Measurements from ENCODE around the gene PALLD. TPM values are rescaled to one million over a fixed set of nuclear protein-coding genes. Genes with fewer than 3 reads are reported as not detected.

The PALLD gene
- total and polyA plus RNA-seq, 2 experiments from 2014 or later: 17.9 to 30.5 TPM

DNA sequence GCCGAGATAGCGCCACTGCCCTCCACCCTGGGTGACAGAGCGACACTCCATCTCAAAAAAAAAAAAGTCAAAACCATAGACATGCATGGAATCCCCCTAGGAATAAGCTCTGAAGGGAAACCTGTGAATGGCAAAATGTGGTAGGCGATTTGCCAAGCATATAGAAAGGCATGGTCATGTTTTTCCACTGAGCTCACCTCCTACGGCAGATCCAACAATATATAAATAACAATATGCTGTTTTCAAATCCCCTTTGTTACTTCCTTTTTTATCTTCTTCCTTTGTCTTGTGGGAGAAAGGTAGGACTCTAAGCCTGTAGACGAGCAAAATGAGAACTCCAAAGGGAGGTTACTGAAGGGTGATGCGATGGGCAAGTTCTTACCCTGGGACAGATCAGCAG lies 219.0 kb downstream of the PALLD start:
- Histone ChIP-seq H3K4me1 (ENCODE audit: insufficient read depth) (peaks cover 15% of the 10 kb centered on the region), H4K20me1 (ENCODE audit: insufficient read depth) (no peaks in the 10 kb centered on the region), H3K79me2 (ENCODE audit: insufficient read depth) (no peaks in the 10 kb centered on the region), H3K9me3 (ENCODE audit: low read depth) (no peaks in the 10 kb centered on the region), H3K27ac (no peak overlapping the region), H3K27me3 (replicated peaks; ENCODE audit: insufficient read depth) (no peaks in the 10 kb centered on the region), H3K4me3 (no peak overlapping the region), H2AFZ (no peak overlapping the region), H3K4me2 (ENCODE audit: unreplicated experiment) (no peak overlapping the region), H3K9ac (no peak overlapping the region), H3F3A (ENCODE audit: insufficient read depth) (peaks cover 10% of the 10 kb centered on the region), H3K9me2 (ENCODE audit: insufficient read depth) (no peaks in the 10 kb centered on the region), H3K36me3 (ENCODE audit: low read depth) (no peaks in the 10 kb centered on the region)
- no peak for DNase-seq
- in situ Hi-C loops (cut with MboI): loop anchor here (10.0 kb wide), 1 partner anchor 199 kb away; no protein-coding TSS in a partner anchor
- TF ChIP-seq EZH2 (IDR thresholded peaks at IDR 0.05; ENCODE audit: insufficient read depth, poor library complexity, severe bottlenecking): no peak
- no peak for TF ChIP-seq EZH2phosphoT487 (IDR thresholded peaks at IDR 0.05; ENCODE audit: insufficient read depth, low read depth)
- whole genome bisulfite sequencing, 2 experiments (ENCODE audit: low coverage in 1 of 2, low lambda C conversion rate in 2 of 2, missing lambda C conversion rate in 2 of 2): 95 to 97% methylated on average over 7 of the region's 7 CpGs

DNA sequence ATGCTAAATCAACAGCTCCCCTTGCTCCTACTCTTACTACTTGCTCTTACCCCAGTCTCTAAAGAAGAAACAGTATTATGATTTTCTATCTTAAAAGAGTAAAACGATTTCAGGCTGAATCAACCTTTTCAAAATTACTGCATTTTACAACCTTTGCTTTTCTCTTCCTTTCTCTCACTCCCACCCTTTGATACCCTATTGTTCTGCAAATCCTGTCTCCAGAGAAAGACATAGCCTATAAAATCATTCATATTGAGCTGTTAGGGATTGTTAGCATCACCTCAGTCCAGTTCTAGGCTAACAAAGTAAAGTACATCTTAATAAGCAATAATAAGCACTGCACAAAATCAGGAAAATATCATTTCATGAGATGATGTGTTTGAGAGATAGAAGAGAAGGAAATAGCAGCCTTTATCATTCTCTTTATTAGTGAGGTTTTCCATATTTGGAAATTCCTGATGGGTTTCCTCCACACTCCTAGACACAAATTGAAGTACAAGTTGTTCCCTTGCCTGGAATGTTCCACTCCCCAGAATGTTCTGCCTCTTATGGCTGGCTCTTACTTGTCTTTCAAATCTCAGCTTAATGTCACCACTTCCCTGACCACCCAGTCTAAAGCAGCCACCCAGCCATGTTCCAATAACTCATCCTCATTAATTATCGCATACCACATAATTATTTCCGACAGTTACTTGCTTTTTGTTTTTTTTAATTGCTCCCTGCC lies 219.7 kb downstream of the PALLD start:
- no peak for DNase-seq
- H3K9me3 ChIP-seq (ENCODE audit: low read depth): no peaks in the 10 kb centered on the region
- no peak for TF ChIP-seq EZH2 (IDR thresholded peaks at IDR 0.05; ENCODE audit: insufficient read depth, poor library complexity, severe bottlenecking)
- no peak for TF ChIP-seq EZH2phosphoT487 (IDR thresholded peaks at IDR 0.05; ENCODE audit: insufficient read depth, low read depth)
- H3K27me3 ChIP-seq (replicated peaks; ENCODE audit: insufficient read depth): no peaks in the 10 kb centered on the region
- peaks cover 9% of the 10 kb centered on the region for H3K4me1 ChIP-seq (ENCODE audit: insufficient read depth)
- no peaks in the 10 kb centered on the region for H4K20me1 ChIP-seq (ENCODE audit: insufficient read depth)
- H3K4me3 ChIP-seq: no peak overlapping the region
- H3F3A ChIP-seq (ENCODE audit: insufficient read depth): peaks cover 4% of the 10 kb centered on the region
- H3K4me2 ChIP-seq (ENCODE audit: unreplicated experiment): no peak overlapping the region
- in situ Hi-C loops (cut with MboI): loop anchor here (10.0 kb wide), 1 partner anchor 198 kb away; no protein-coding TSS in a partner anchor
- no peaks in the 10 kb centered on the region for H3K36me3 ChIP-seq (ENCODE audit: low read depth)
- H3K9me2 ChIP-seq (ENCODE audit: insufficient read depth): no peaks in the 10 kb centered on the region
- H3K79me2 ChIP-seq (ENCODE audit: insufficient read depth): no peaks in the 10 kb centered on the region
- WGBS, 2 experiments (ENCODE audit: low coverage in 1 of 2, low lambda C conversion rate in 2 of 2, missing lambda C conversion rate in 2 of 2): 39 to 54% methylated on average over 3 of the region's 3 CpGs
- no peak overlapping the region for H2AFZ ChIP-seq
- no peak overlapping the region for H3K27ac ChIP-seq
- no peak overlapping the region for H3K9ac ChIP-seq

DNA sequence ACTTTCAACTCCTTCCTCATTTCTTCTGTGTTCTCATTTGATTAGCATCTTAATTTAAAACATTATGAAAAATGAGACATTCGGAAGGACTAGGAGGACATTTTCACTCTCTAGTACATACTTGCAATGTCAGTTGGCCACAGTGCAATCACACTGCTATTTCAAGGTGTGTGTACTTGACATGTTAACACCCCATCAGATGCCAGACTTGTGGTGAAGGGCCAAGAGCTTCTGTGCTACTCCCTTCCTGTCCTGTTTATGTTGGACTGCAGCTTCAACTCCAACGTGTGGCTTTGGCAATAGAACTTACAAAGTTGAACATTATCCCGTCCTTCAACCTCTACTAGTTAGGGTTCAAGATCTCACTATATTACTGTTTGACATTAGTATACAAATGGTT lies 221.0 kb downstream of the PALLD start:
- no peak for TF ChIP-seq EZH2 (IDR thresholded peaks at IDR 0.05; ENCODE audit: insufficient read depth, poor library complexity, severe bottlenecking)
- Histone ChIP-seq H3K27me3 (replicated peaks; ENCODE audit: insufficient read depth) (no peaks in the 10 kb centered on the region), H3K4me2 (ENCODE audit: unreplicated experiment) (no peak overlapping the region), H3K9me3 (ENCODE audit: low read depth) (no peaks in the 10 kb centered on the region), H3K4me1 (ENCODE audit: insufficient read depth) (peaks cover 4% of the 10 kb centered on the region; the same call in 1 of the 2 replicates), H3F3A (ENCODE audit: insufficient read depth) (peaks cover 12% of the 10 kb centered on the region), H3K9ac (no peak overlapping the region), H2AFZ (no peak overlapping the region), H3K36me3 (ENCODE audit: low read depth) (no peaks in the 10 kb centered on the region), H3K27ac (no peak overlapping the region), H3K4me3 (no peak overlapping the region), H4K20me1 (ENCODE audit: insufficient read depth) (no peaks in the 10 kb centered on the region), H3K79me2 (ENCODE audit: insufficient read depth) (no peaks in the 10 kb centered on the region), H3K9me2 (ENCODE audit: insufficient read depth) (no peaks in the 10 kb centered on the region)
- DNase-seq: no peak
- in situ Hi-C loops (cut with MboI): loop anchor here (10.0 kb wide), 1 partner anchor 197 kb away; no protein-coding TSS in a partner anchor
- 33 to 39% methylated on average over 3 of the region's 3 CpGs for WGBS, 2 experiments (ENCODE audit: low coverage in 1 of 2, low lambda C conversion rate in 2 of 2, missing lambda C conversion rate in 2 of 2)

DNA sequence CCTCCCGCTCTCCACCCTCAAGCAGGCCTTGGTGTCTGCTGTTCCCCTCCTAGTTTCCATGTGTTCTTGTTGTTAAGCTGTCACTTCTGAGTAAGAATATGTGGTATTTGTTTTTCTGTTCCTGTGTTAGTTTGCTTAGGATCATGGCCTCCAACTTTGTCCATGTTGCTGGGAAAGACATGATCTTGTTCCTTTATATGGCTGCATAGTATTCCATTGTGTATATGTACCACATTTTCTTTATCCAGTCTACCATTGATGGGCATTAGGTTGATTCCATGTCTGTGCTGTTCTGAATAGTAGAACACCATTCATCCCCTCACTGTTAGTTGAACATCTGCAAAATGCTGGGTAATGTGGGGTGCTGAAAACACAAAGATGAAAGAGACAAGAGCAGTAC lies 222.9 kb downstream of the PALLD start:
- TF ChIP-seq EZH2 (IDR thresholded peaks at IDR 0.05; ENCODE audit: insufficient read depth, poor library complexity, severe bottlenecking) (no peak), EZH2phosphoT487 (IDR thresholded peaks at IDR 0.05; ENCODE audit: insufficient read depth, low read depth) (no peak)
- peaks cover 27% of the 10 kb centered on the region for H3F3A ChIP-seq (ENCODE audit: insufficient read depth)
- no peak for DNase-seq
- no peaks in the 10 kb centered on the region for H4K20me1 ChIP-seq (ENCODE audit: insufficient read depth)
- H3K36me3 ChIP-seq (ENCODE audit: low read depth): no peaks in the 10 kb centered on the region
- no peaks in the 10 kb centered on the region for H3K27me3 ChIP-seq (replicated peaks; ENCODE audit: insufficient read depth)
- peaks cover 11% of the 10 kb centered on the region; the same call in 1 of the 2 replicates for H3K4me1 ChIP-seq (ENCODE audit: insufficient read depth)
- H3K79me2 ChIP-seq (ENCODE audit: insufficient read depth): no peaks in the 10 kb centered on the region
- no peak overlapping the region for H3K4me3 ChIP-seq
- H3K9ac ChIP-seq: no peak overlapping the region
- no peaks in the 10 kb centered on the region for H3K9me2 ChIP-seq (ENCODE audit: insufficient read depth)
- 93 to 100% methylated on average over 1 of the region's 1 CpG for WGBS, 2 experiments (ENCODE audit: low coverage in 1 of 2, low lambda C conversion rate in 2 of 2, missing lambda C conversion rate in 2 of 2)
- in situ Hi-C loops (cut with MboI): loop anchor here (10.0 kb wide), 1 partner anchor 195 kb away; no protein-coding TSS in a partner anchor
- no peak overlapping the region for H2AFZ ChIP-seq
- H3K4me2 ChIP-seq (ENCODE audit: unreplicated experiment): no peak overlapping the region
- H3K27ac ChIP-seq: no peak overlapping the region
- H3K9me3 ChIP-seq (ENCODE audit: low read depth): no peaks in the 10 kb centered on the region

Measured in GM23248 (cell line).